ENCODE measurements around the gene NET1.

DNA sequence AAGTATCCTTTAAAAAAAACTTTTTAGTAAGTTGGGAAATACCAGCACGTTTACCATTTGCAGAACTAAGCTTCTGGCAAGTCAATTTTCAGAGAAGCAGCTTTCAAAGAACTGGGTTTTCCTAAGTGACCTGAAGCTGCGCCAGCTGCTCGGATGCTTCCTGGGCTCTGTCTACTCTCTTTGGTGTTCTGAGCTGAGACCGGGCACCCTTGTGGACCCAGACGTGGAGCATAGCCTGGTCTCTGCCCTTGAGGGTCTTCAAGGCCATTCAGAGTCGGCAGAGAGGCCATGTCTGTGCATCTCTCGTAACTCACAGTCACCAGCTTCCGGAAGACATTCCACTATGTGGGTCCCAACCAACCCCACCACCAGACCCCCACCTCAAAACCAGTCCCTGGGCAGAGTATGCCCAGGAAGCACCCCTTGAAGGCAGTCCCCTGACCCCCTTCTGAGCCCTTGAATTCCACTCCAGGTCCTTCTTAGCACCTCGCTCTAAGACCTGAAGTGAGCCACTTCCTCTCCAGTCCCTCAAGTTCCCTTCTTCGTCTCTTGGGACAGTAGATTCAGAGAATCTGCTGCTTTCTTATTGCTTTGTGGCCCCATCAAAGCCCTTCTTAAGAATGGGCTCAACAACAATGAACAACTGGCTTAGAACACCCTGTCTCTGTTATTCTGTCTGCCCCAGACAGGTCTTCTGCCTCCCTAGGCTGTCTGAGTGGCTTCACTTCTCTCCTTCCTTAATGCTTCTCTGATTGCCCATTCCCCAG is 78.5 kb downstream of the NET1 start:
- TF ChIP-seq, protein P1, sequence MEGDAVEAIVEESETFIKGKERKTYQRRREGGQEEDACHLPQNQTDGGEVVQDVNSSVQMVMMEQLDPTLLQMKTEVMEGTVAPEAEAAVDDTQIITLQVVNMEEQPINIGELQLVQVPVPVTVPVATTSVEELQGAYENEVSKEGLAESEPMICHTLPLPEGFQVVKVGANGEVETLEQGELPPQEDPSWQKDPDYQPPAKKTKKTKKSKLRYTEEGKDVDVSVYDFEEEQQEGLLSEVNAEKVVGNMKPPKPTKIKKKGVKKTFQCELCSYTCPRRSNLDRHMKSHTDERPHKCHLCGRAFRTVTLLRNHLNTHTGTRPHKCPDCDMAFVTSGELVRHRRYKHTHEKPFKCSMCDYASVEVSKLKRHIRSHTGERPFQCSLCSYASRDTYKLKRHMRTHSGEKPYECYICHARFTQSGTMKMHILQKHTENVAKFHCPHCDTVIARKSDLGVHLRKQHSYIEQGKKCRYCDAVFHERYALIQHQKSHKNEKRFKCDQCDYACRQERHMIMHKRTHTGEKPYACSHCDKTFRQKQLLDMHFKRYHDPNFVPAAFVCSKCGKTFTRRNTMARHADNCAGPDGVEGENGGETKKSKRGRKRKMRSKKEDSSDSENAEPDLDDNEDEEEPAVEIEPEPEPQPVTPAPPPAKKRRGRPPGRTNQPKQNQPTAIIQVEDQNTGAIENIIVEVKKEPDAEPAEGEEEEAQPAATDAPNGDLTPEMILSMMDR (IDR thresholded peaks at IDR 0.05), result no peak
- TF ChIP-seq EZH2phosphoT487 (IDR thresholded peaks at IDR 0.05) (no peak), EZH2 (IDR thresholded peaks at IDR 0.05) (no peak)

All from neural progenitor cell (in vitro differentiated cells).